ENCODE results near the gene ABCB8. TPM values are rescaled to one million over a fixed set of nuclear protein-coding genes. Genes with fewer than 3 reads are reported as not detected.

Gene ABCB8
- total and polyA plus RNA-seq, 2 donors (not counting 1 experiment from before 2014, with no cell fraction given), result 41.4 to 69.7 TPM

GRCh38 chr7:151006590-151007300, 21.5 kb upstream of the ABCB8 start:
- no peaks in the 10 kb centered on the region for H3K79me2 ChIP-seq (ENCODE audit: control insufficient read depth, insufficient read depth, low read length)
- peaks cover 10% of the 10 kb centered on the region for H3K4me1 Mint-ChIP-seq
- 91% methylated on average over 23 of the region's 23 CpGs for WGBS (ENCODE audit: insufficient coverage)
- no peak overlapping the region for H3K27ac ChIP-seq (ENCODE audit: low read length in 2 of 2)
- H3K36me3 ChIP-seq (replicated peaks in 1 of 2; ENCODE audit: control extremely low read depth in 1 of 2, control insufficient read depth in 1 of 2, extremely low read depth in 1 of 2, insufficient read depth in 2 of 2, low read length in 1 of 2), result no peaks in the 10 kb centered on the region
- no peak for TF ChIP-seq CTCF (IDR thresholded peaks at IDR 0.05)
- no peak for TF ChIP-seq EZH2 (IDR thresholded peaks at IDR 0.05; ENCODE audit: borderline replicate concordance, insufficient read depth, low read depth, low read length, poor library complexity, severe bottlenecking)
- H3K4me3 ChIP-seq (ENCODE audit: control extremely low read depth in 1 of 5, extremely low read depth in 1 of 5, insufficient read depth in 1 of 5, low read depth in 2 of 5, low read length in 4 of 5), result no peak overlapping the region
- no peak overlapping the region for H3K4me2 ChIP-seq (replicated peaks; ENCODE audit: low read depth, low read length, poor library complexity, severe bottlenecking)
- H3K4me3 Mint-ChIP-seq, result no peak overlapping the region
- ChIA-PET POLR2A (no interaction called here), CTCF (interaction anchor here (0.8 to 1.5 kb wide), 3 partner anchors 10 to 104 kb away, joined by 3 to 4 read pairs (median 3); no protein-coding TSS in a partner anchor)
- H3K27me3 ChIP-seq (replicated peaks in 1 of 4; ENCODE audit: control extremely low read depth in 1 of 4, control insufficient read depth in 3 of 4, insufficient read depth in 4 of 4, low read length in 3 of 4), result no peaks in the 10 kb centered on the region
- peaks cover 0 to 9% (median 0%) of the 10 kb centered on the region in 3 donors for H3K9me3 ChIP-seq (ENCODE audit: control extremely low read depth in 1 of 3, control insufficient read depth in 2 of 3, insufficient read depth in 1 of 3, low read length in 2 of 3)
- no peak overlapping the region for H3K27ac Mint-ChIP-seq
- peaks cover 9% of the 10 kb centered on the region for H3K27me3 Mint-ChIP-seq
- ATAC-seq (ENCODE audit: low read depth), result no peak
- H3K9me3 Mint-ChIP-seq (ENCODE audit: insufficient read depth), result no peaks in the 10 kb centered on the region
- no peak for DNase-seq
- intact Hi-C loops (cut with micrococcal nuclease), result no loop called here
- H4K20me1 ChIP-seq (ENCODE audit: control insufficient read depth, insufficient read depth, low read length, poor library complexity, severe bottlenecking), result no peaks in the 10 kb centered on the region
- H2AFZ ChIP-seq (ENCODE audit: insufficient read depth, low read depth, low read length, poor library complexity, severe bottlenecking), result no peak overlapping the region
- H3K9ac ChIP-seq (ENCODE audit: low read length), result no peak overlapping the region
- peaks cover 7 to 22% of the 10 kb centered on the region in 2 donors for H3K4me1 ChIP-seq (ENCODE audit: control insufficient read depth in 2 of 2, insufficient read depth in 2 of 2, low read length in 2 of 2)

- Mint-ChIP-seq H3K4me3 (peak overlapping the region; percentile 83), H3K9me3 (ENCODE audit: insufficient read depth) (no peaks in the 10 kb centered on the region), H3K27ac (no peak overlapping the region), H3K27me3 (peaks cover 12% of the 10 kb centered on the region), H3K4me1 (peaks cover 12% of the 10 kb centered on the region)
- Histone ChIP-seq H3K36me3 (replicated peaks in 1 of 2; ENCODE audit: control extremely low read depth in 1 of 2, control insufficient read depth in 1 of 2, extremely low read depth in 1 of 2, insufficient read depth in 2 of 2, low read length in 1 of 2) (no peaks in the 10 kb centered on the region), H3K9ac (ENCODE audit: low read length) (no peak overlapping the region), H2AFZ (ENCODE audit: insufficient read depth, low read depth, low read length, poor library complexity, severe bottlenecking) (peak overlapping the region; percentile 62), H3K4me3 (ENCODE audit: control extremely low read depth in 1 of 5, extremely low read depth in 1 of 5, insufficient read depth in 1 of 5, low read depth in 2 of 5, low read length in 4 of 5) (no peak overlapping the region), H4K20me1 (ENCODE audit: control insufficient read depth, insufficient read depth, low read length, poor library complexity, severe bottlenecking) (no peaks in the 10 kb centered on the region), H3K4me1 (ENCODE audit: control insufficient read depth in 2 of 2, insufficient read depth in 2 of 2, low read length in 2 of 2) (peaks cover 7 to 22% of the 10 kb centered on the region in 2 donors), H3K9me3 (ENCODE audit: control extremely low read depth in 1 of 3, control insufficient read depth in 2 of 3, insufficient read depth in 1 of 3, low read length in 2 of 3) (peaks cover 0 to 9% (median 0%) of the 10 kb centered on the region in 3 donors), H3K27me3 (replicated peaks in 1 of 4; ENCODE audit: control extremely low read depth in 1 of 4, control insufficient read depth in 3 of 4, insufficient read depth in 4 of 4, low read length in 3 of 4) (no peaks in the 10 kb centered on the region), H3K27ac (ENCODE audit: low read length in 2 of 2) (no peak overlapping the region), H3K4me2 (replicated peaks; ENCODE audit: low read depth, low read length, poor library complexity, severe bottlenecking) (no peak overlapping the region), H3K79me2 (ENCODE audit: control insufficient read depth, insufficient read depth, low read length) (no peaks in the 10 kb centered on the region)
- DNase-seq (no peak), ATAC-seq (ENCODE audit: low read depth) (no peak)
- TF ChIP-seq CTCF (IDR thresholded peaks at IDR 0.05) (no peak), EZH2 (IDR thresholded peaks at IDR 0.05; ENCODE audit: borderline replicate concordance, insufficient read depth, low read depth, low read length, poor library complexity, severe bottlenecking) (no peak)
- WGBS (ENCODE audit: insufficient coverage), result 39% methylated on average over 7 of the region's 7 CpGs
- intact Hi-C loops (cut with micrococcal nuclease), result no loop called here
- CTCF ChIA-PET, result interaction anchor here (1.0 to 2.1 kb wide), 7 partner anchors 9 to 103 kb away, joined by 3 to 7 read pairs (median 4); partner anchors contain the start of gene ABCB8
- POLR2A ChIA-PET, result no interaction called here
Measured at GRCh38 chr7:151007469-151007898, 20.8 kb upstream of the ABCB8 start.
